Measurements from ENCODE around the gene METTL16.

The METTL16 gene

GRCh38 chr17:2392252-2393173, 119.2 kb downstream of the METTL16 start:
- no peaks in the 10 kb centered on the region for H3K9me3 ChIP-seq
- peak overlapping the region; percentile 87 for H3K9ac ChIP-seq
- no peaks in the 10 kb centered on the region for H3K27me3 ChIP-seq
- peak; percentile 95 for TF ChIP-seq Cebpa-rat (IDR thresholded peaks at IDR 0.05)
- H3K4me1 ChIP-seq, result peaks cover 56% of the 10 kb centered on the region
- peaks cover 82% of the 10 kb centered on the region for H4K20me1 ChIP-seq
- peaks cover 32% of the 10 kb centered on the region for H3K36me3 ChIP-seq
- H3K4me2 ChIP-seq, result peak overlapping the region; percentile 96
- peak overlapping the region; percentile 93 for H3K27ac ChIP-seq
- peak overlapping the region; percentile 84 for H3K4me3 ChIP-seq

- Histone ChIP-seq H4K20me1 (peaks cover 81% of the 10 kb centered on the region), H3K4me1 (peaks cover 50% of the 10 kb centered on the region), H3K4me2 (peak overlapping the region; percentile 96), H3K27ac (peak overlapping the region; percentile 93), H3K9me3 (no peaks in the 10 kb centered on the region), H3K27me3 (no peaks in the 10 kb centered on the region), H3K36me3 (peaks cover 40% of the 10 kb centered on the region), H3K4me3 (peak overlapping the region; percentile 84), H3K9ac (peak overlapping the region; percentile 79)
- TF ChIP-seq Cebpa-rat (IDR thresholded peaks at IDR 0.05), result no peak
These were observed 120.0 kb downstream of the METTL16 start for GRCh38 chr17:2391597-2392251.

GRCh38 chr17:2390199-2390836, 121.4 kb downstream of the METTL16 start:
- no peak overlapping the region for H3K4me3 ChIP-seq
- H3K4me1 ChIP-seq, result peaks cover 44% of the 10 kb centered on the region
- peaks cover 52% of the 10 kb centered on the region for H3K36me3 ChIP-seq
- H3K9me3 ChIP-seq, result no peaks in the 10 kb centered on the region
- peak overlapping the region; percentile 53 for H3K9ac ChIP-seq
- H3K27me3 ChIP-seq, result no peaks in the 10 kb centered on the region
- no peak overlapping the region for H3K27ac ChIP-seq
- H4K20me1 ChIP-seq, result peaks cover 77% of the 10 kb centered on the region
- TF ChIP-seq Cebpa-rat (IDR thresholded peaks at IDR 0.05), result no peak
- 0 out of 2 replicates have a peak overlapping the region, but pooled peaks have one; percentile 5 for H3K4me2 ChIP-seq

DNA sequence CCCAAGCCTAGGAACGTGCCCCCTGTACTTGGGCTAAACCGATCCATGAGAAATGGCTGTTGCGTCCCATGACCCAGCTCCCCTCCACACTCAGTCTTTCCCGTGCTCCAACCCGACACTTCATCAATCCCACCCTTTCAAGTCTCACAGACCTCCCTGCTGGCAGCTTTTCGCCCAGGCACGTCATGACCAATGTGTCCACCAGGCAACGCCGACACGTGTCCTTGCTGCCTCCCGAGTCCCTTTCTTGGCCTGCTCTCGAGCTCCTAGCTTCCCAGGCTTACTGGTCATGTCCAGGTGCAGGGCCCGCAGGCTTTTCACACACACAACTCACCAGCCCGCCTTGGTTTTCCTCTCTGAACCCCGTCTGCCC, 123.0 kb downstream of the METTL16 start:
- TF ChIP-seq Cebpa-rat (IDR thresholded peaks at IDR 0.05), result no peak
- Histone ChIP-seq H3K4me3 (no peak overlapping the region), H3K9me3 (no peaks in the 10 kb centered on the region), H3K36me3 (peaks cover 56% of the 10 kb centered on the region), H3K4me1 (peaks cover 41% of the 10 kb centered on the region), H3K27ac (no peak overlapping the region), H4K20me1 (peaks cover 67% of the 10 kb centered on the region), H3K4me2 (no peak overlapping the region), H3K9ac (0 out of 2 replicates have a peak overlapping the region, but pooled peaks have one; percentile 14), H3K27me3 (no peaks in the 10 kb centered on the region)

DNA sequence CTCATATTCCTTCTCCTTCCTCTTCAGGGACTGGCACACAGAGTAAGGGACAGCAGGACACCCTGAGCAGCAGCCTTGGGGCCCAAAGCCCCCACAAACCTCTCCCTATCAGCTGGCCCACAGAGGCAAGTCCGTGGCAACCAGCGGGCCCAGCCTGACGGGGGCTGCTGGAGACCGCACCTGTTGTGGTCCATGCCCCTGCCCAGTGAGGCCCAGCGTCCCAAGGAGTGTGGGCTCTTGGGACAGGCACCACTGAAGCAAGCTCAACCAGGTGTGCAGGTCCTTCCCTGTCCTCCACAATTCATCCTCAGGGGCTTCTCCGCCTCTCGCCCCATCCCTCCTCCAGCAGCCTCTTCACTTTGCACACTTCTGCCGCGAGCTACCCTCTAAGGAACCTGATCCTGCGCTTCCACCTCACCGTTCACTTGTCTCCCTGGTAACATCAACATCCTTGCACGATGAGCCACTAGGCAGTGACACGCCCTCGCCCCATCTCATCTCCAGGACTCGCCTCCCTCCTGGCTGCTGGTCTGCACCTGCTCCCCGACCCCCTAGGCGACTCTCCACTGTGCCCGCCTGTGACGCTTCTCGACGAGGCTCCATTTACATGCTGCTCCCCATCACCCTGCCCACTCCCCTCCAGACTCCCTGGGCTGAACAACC, 123.5 kb downstream of the METTL16 start:
- Histone ChIP-seq H3K9me3 (no peaks in the 10 kb centered on the region), H4K20me1 (peaks cover 72% of the 10 kb centered on the region), H3K9ac (0 out of 2 replicates have a peak overlapping the region, but pooled peaks have one; percentile 14), H3K4me1 (peaks cover 46% of the 10 kb centered on the region), H3K36me3 (peaks cover 61% of the 10 kb centered on the region), H3K27me3 (no peaks in the 10 kb centered on the region), H3K4me2 (no peak overlapping the region), H3K27ac (no peak overlapping the region), H3K4me3 (no peak overlapping the region)
- TF ChIP-seq Cebpa-rat (IDR thresholded peaks at IDR 0.05), result no peak

GRCh38 chr17:2387086-2388019, 124.3 kb downstream of the METTL16 start:
- Histone ChIP-seq H3K9ac (no peak overlapping the region), H3K27me3 (no peaks in the 10 kb centered on the region), H3K36me3 (peaks cover 63% of the 10 kb centered on the region), H3K4me1 (peaks cover 52% of the 10 kb centered on the region), H3K9me3 (no peaks in the 10 kb centered on the region), H3K4me2 (no peak overlapping the region), H4K20me1 (peaks cover 75% of the 10 kb centered on the region), H3K4me3 (no peak overlapping the region), H3K27ac (no peak overlapping the region)
- no peak for TF ChIP-seq Cebpa-rat (IDR thresholded peaks at IDR 0.05)

DNA sequence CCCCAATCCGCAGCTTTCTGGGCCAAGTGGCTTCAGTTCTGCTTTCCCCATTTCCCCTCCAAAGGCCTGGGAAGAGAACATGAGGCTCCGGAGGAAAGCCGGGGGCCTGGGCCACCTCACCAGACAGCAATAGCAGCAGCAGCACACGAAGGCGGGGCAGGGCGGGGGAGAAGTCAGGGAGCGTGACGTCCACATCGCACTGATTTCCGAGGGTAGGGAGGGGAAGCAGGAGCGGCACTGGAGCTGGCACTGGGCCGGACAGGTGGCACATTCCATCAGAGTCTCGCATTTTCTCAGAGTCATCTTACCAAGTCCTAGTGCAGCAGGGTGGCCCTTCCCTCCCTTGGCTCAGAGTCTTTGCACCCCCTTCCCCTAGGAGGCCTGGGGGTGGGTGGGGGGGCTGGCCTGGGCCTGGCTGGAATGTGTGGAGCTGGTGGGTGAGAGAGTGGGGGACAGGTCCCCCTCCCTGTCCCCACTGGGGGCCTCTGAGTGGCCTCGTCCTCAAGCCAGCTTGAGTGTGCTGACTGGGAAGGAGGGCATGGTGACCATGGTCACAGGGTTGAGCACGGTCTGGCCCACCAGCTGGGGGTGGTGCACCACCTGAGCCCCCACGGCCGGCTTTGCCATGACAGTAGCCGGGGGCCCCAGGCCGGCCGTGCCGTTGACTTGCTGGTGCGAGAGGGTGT, 125.1 kb downstream of the METTL16 start:
- Histone ChIP-seq H3K36me3 (peaks cover 71% of the 10 kb centered on the region), H3K9ac (peak overlapping the region; percentile 34; the same call in 1 of the 2 replicates)

More for the DNA sequence above, 125.1 kb downstream of the METTL16 start:
- Histone ChIP-seq H3K27ac (0 out of 2 replicates have a peak overlapping the region, but pooled peaks have one; percentile 22), H3K27me3 (no peaks in the 10 kb centered on the region), H3K4me2 (no peak overlapping the region), H4K20me1 (peaks cover 67% of the 10 kb centered on the region), H3K4me3 (no peak overlapping the region), H3K4me1 (peaks cover 45% of the 10 kb centered on the region), H3K9me3 (no peaks in the 10 kb centered on the region)
- TF ChIP-seq Cebpa-rat (IDR thresholded peaks at IDR 0.05), result no peak

Data from BLaER1 (cell line).